Parathyroid adenoma (tissue), 2 donors: Measurements from ENCODE around the gene GLYR1.

Experiments
- H2AFZ ChIP-seq: fragments of 300-600 bp; sonication (generic); one replicate; pipeline ENCODE4 v1.7.0; 2017; ENCODE audit warnings: antibody characterized with exemption, mild to moderate bottlenecking
- H3K27ac ChIP-seq: fragments of 300-600 bp; sonication (generic); one replicate; pipeline ENCODE4 v1.7.0; 2017
- H3K27me3 ChIP-seq: fragments of 300-600 bp; sonication (generic); one replicate; pipeline ENCODE4 v1.7.0; 2017; ENCODE audit warnings: low read length; ENCODE audit not compliant: control insufficient read depth, insufficient read depth
- H3K36me3 ChIP-seq: fragments of 300-600 bp; sonication (generic); one replicate; pipeline ENCODE4 v1.7.0; 2017; ENCODE audit warnings: low read length; ENCODE audit not compliant: control insufficient read depth, insufficient read depth
- H3K4me1 ChIP-seq: fragments of 300-600 bp; sonication (generic); one replicate; pipeline ENCODE4 v1.7.0; 2017; ENCODE audit warnings: control low read depth
- H3K4me2 ChIP-seq: fragments of 300-600 bp; sonication (generic); one replicate; pipeline ENCODE4 v1.7.0; 2017; ENCODE audit warnings: low read length
- H3K4me3 ChIP-seq: fragments of 300-600 bp; sonication (generic); one replicate; pipeline ENCODE4 v1.7.0; 2017; ENCODE audit warnings: low read depth, low read length
- H3K79me2 ChIP-seq: fragments of 300-600 bp; sonication (generic); one replicate; pipeline ENCODE4 v1.7.0; 2017; ENCODE audit warnings: control low read depth
- H3K9ac ChIP-seq: fragments of 300-600 bp; sonication (generic); one replicate; pipeline ENCODE4 v1.7.0; 2017; ENCODE audit warnings: mild to moderate bottlenecking
- H3K9me3 ChIP-seq: fragments of 300-600 bp; sonication (generic); one replicate; pipeline ENCODE4 v1.7.0; 2017; ENCODE audit warnings: low read length; ENCODE audit not compliant: control insufficient read depth
- TF ChIP-seq, protein P1 (sequence below): fragments of 300-600 bp; sonication (generic); IDR thresholded peaks from one replicate; pipeline ENCODE4 v1.7.0; 2017; ENCODE audit warnings: antibody characterized with exemption, mild to moderate bottlenecking
- donor health status: primary hyperparathyroidism.

GLYR1 gene

DNA sequence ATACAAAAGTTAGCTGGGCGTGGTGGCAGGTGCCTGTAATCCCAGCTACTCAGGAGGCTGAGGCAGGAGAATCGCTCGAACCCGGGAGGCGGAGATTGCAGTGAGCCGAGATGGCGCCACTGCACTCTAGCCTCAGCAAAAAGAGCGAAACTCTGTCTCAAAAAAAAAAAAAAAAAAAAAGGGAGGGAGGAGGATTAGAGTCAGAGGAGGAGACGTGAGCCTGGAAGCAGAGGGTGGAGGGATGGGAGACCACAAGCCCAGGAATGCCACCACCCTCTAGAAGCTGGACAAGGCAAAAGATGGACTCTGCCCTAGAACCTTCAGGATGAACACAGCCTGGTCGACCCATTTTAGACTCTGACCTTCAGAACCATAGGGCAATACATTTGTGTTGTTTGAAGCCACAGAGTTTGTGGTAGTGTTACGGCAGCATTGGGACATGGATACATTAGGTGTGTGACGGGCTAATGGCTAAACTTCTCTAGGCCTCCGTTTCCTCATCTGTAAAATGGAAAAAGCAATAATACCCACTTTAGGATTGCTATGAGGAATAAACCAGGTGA is 54.1 kb downstream of the GLYR1 start:
- TF ChIP-seq, protein P1, sequence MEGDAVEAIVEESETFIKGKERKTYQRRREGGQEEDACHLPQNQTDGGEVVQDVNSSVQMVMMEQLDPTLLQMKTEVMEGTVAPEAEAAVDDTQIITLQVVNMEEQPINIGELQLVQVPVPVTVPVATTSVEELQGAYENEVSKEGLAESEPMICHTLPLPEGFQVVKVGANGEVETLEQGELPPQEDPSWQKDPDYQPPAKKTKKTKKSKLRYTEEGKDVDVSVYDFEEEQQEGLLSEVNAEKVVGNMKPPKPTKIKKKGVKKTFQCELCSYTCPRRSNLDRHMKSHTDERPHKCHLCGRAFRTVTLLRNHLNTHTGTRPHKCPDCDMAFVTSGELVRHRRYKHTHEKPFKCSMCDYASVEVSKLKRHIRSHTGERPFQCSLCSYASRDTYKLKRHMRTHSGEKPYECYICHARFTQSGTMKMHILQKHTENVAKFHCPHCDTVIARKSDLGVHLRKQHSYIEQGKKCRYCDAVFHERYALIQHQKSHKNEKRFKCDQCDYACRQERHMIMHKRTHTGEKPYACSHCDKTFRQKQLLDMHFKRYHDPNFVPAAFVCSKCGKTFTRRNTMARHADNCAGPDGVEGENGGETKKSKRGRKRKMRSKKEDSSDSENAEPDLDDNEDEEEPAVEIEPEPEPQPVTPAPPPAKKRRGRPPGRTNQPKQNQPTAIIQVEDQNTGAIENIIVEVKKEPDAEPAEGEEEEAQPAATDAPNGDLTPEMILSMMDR: no peak
- Histone ChIP-seq H3K9me3 (no peaks in the 10 kb centered on the region), H3K4me1 (no peaks in the 10 kb centered on the region), H3K4me2 (no peak overlapping the region), H3K27me3 (no peaks in the 10 kb centered on the region), H3K36me3 (no peaks in the 10 kb centered on the region), H3K27ac (no peak overlapping the region), H3K79me2 (no peaks in the 10 kb centered on the region), H3K4me3 (no peak overlapping the region), H3K9ac (no peak overlapping the region), H2AFZ (no peak overlapping the region)

DNA sequence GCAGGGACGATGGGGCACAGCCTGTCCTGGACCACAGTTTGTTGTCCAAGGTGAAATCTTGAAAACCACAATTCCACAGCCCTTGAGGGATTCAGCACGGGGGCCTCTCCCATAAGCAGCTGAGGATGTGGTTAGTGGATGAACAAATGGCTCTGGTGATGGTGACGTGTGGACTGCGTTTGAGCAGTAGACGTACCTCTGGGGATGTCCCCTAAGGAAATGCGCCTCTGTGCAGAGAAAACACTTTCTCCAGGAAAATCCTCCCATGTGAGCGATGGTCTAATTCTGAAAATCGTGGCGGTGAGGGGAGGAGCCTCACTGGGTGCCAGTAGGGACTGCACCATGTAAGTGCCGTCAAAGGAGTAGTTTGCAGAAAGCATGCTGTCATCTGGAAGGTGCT is 56.2 kb downstream of the GLYR1 start:
- no peak overlapping the region for H3K27ac ChIP-seq
- no peaks in the 10 kb centered on the region for H3K27me3 ChIP-seq
- H2AFZ ChIP-seq: no peak overlapping the region
- no peak overlapping the region for H3K9ac ChIP-seq
- H3K36me3 ChIP-seq: no peaks in the 10 kb centered on the region
- no peaks in the 10 kb centered on the region for H3K79me2 ChIP-seq
- TF ChIP-seq, protein P1: no peak
- H3K4me1 ChIP-seq: no peaks in the 10 kb centered on the region
- H3K4me3 ChIP-seq: no peak overlapping the region
- no peaks in the 10 kb centered on the region for H3K9me3 ChIP-seq
- no peak overlapping the region for H3K4me2 ChIP-seq

DNA sequence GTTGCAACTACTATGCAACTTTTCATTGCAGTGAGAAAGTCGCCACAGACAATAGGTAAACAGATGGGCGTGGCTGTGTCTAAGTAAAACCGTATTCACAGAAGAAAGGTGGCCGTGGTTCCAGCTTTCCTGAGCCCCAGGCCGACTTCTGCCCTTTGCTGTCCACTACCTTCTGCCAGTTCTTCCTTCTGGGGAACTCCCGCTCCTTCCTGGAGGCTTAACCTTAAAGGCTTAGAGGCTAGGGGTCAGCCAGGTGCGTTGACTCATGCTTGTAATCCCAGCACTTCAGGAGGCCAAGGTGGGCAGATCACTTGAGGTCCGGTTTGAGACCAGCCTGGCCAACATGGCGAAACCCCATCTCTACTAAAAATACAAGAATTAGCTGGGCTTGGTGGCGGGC is 56.8 kb downstream of the GLYR1 start:
- Histone ChIP-seq H3K4me3 (no peak overlapping the region), H3K4me1 (no peaks in the 10 kb centered on the region), H3K36me3 (no peaks in the 10 kb centered on the region), H3K79me2 (no peaks in the 10 kb centered on the region), H2AFZ (no peak overlapping the region), H3K4me2 (no peak overlapping the region), H3K9ac (no peak overlapping the region), H3K27ac (no peak overlapping the region), H3K9me3 (no peaks in the 10 kb centered on the region), H3K27me3 (no peaks in the 10 kb centered on the region)
- TF ChIP-seq, protein P1: no peak

DNA sequence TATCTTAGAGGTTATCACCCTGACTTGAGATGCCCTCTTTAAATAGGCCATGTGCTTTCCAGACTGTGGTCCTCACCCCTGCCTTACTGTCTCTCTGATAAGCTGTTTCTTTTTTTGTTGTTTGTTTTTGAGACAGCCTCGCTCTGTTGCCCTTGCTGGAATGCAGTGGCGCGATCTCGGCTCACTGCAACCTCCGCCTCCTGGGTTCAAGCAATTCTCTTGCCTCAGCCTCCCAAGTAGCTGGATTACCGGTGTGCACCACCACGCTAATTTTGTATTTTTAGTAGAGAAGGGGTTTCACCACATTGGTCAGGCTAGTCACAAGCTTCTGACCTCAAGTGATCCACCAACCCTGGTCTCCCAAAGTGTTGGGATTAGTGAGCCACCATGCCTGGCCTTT is 58.2 kb downstream of the GLYR1 start:
- no peaks in the 10 kb centered on the region for H3K4me1 ChIP-seq
- TF ChIP-seq, protein P1: no peak
- no peaks in the 10 kb centered on the region for H3K36me3 ChIP-seq
- no peak overlapping the region for H2AFZ ChIP-seq
- no peaks in the 10 kb centered on the region for H3K79me2 ChIP-seq
- no peaks in the 10 kb centered on the region for H3K27me3 ChIP-seq
- H3K9ac ChIP-seq: no peak overlapping the region
- no peak overlapping the region for H3K4me2 ChIP-seq
- no peaks in the 10 kb centered on the region for H3K9me3 ChIP-seq
- no peak overlapping the region for H3K27ac ChIP-seq
- no peak overlapping the region for H3K4me3 ChIP-seq

DNA sequence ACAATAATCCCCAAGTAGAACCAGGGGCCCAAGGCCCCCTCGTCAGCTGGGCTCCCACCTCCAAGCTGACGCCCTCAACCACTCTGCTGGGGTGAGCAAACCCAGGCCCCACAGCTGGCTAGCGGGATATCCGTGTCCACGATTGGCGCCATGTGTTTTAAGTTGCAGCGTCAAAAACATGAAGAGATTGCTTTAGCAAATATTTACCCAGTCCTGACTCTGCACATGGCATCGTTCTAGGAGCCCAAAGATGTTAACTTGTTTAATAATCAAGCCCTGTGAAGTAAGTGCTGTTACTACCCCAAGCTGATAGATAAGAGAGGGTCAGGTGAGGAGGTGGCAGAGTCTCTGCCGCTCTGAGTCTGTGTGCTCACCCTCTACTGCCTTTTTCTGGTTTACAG is 58.6 kb downstream of the GLYR1 start:
- H3K4me2 ChIP-seq: no peak overlapping the region
- no peak overlapping the region for H3K27ac ChIP-seq
- no peak overlapping the region for H3K4me3 ChIP-seq
- no peak overlapping the region for H3K9ac ChIP-seq
- no peaks in the 10 kb centered on the region for H3K36me3 ChIP-seq
- H3K27me3 ChIP-seq: no peaks in the 10 kb centered on the region
- TF ChIP-seq, protein P1: no peak
- H3K79me2 ChIP-seq: no peaks in the 10 kb centered on the region
- no peaks in the 10 kb centered on the region for H3K9me3 ChIP-seq
- H2AFZ ChIP-seq: no peak overlapping the region
- H3K4me1 ChIP-seq: no peaks in the 10 kb centered on the region
